ENCODE measurements around the gene SULT4A1.

SULT4A1 gene

GRCh38 chr22:43823911-43824665 lies 38.2 kb downstream of the SULT4A1 start:
- TF ChIP-seq SIN3A (IDR thresholded peaks at IDR 0.05; ENCODE audit: borderline replicate concordance, insufficient read depth, low read length) (no peak), TAF1 (IDR thresholded peaks at IDR 0.05; ENCODE audit: borderline replicate concordance, insufficient read depth, low read length) (no peak), POLR2AphosphoS5 (IDR thresholded peaks at IDR 0.05; ENCODE audit: low read depth, low read length) (no peak), FOXP2 (optimal IDR thresholded peaks at IDR 0.05; ENCODE audit: borderline replicate concordance, extremely low read depth, extremely low read length, insufficient read depth) (no peak)
- TF ChIP-seq, protein P1, sequence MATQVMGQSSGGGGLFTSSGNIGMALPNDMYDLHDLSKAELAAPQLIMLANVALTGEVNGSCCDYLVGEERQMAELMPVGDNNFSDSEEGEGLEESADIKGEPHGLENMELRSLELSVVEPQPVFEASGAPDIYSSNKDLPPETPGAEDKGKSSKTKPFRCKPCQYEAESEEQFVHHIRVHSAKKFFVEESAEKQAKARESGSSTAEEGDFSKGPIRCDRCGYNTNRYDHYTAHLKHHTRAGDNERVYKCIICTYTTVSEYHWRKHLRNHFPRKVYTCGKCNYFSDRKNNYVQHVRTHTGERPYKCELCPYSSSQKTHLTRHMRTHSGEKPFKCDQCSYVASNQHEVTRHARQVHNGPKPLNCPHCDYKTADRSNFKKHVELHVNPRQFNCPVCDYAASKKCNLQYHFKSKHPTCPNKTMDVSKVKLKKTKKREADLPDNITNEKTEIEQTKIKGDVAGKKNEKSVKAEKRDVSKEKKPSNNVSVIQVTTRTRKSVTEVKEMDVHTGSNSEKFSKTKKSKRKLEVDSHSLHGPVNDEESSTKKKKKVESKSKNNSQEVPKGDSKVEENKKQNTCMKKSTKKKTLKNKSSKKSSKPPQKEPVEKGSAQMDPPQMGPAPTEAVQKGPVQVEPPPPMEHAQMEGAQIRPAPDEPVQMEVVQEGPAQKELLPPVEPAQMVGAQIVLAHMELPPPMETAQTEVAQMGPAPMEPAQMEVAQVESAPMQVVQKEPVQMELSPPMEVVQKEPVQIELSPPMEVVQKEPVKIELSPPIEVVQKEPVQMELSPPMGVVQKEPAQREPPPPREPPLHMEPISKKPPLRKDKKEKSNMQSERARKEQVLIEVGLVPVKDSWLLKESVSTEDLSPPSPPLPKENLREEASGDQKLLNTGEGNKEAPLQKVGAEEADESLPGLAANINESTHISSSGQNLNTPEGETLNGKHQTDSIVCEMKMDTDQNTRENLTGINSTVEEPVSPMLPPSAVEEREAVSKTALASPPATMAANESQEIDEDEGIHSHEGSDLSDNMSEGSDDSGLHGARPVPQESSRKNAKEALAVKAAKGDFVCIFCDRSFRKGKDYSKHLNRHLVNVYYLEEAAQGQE (IDR thresholded peaks at IDR 0.05; ENCODE audit: insufficient read depth in 1 of 2, low read depth in 2 of 2, low read length in 2 of 2) = no peak

- TF ChIP-seq, protein P1 (IDR thresholded peaks at IDR 0.05; ENCODE audit: insufficient read depth in 1 of 2, low read depth in 2 of 2, low read length in 2 of 2) = no peak
- no peak for TF ChIP-seq TAF1 (IDR thresholded peaks at IDR 0.05; ENCODE audit: borderline replicate concordance, insufficient read depth, low read length)
- no peak for TF ChIP-seq POLR2AphosphoS5 (IDR thresholded peaks at IDR 0.05; ENCODE audit: low read depth, low read length)
- no peak for TF ChIP-seq SIN3A (IDR thresholded peaks at IDR 0.05; ENCODE audit: borderline replicate concordance, insufficient read depth, low read length)
- no peak for TF ChIP-seq FOXP2 (optimal IDR thresholded peaks at IDR 0.05; ENCODE audit: borderline replicate concordance, extremely low read depth, extremely low read length, insufficient read depth)
Measured at GRCh38 chr22:43823353-43823908, 38.9 kb downstream of the SULT4A1 start.

GRCh38 chr22:43821606-43822425 lies 40.5 kb downstream of the SULT4A1 start:
- TF ChIP-seq TAF1 (IDR thresholded peaks at IDR 0.05; ENCODE audit: borderline replicate concordance, insufficient read depth, low read length) (no peak), POLR2AphosphoS5 (IDR thresholded peaks at IDR 0.05; ENCODE audit: low read depth, low read length) (no peak), FOXP2 (optimal IDR thresholded peaks at IDR 0.05; ENCODE audit: borderline replicate concordance, extremely low read depth, extremely low read length, insufficient read depth) (no peak), SIN3A (IDR thresholded peaks at IDR 0.05; ENCODE audit: borderline replicate concordance, insufficient read depth, low read length) (no peak)
- TF ChIP-seq, protein P1 (IDR thresholded peaks at IDR 0.05; ENCODE audit: insufficient read depth in 1 of 2, low read depth in 2 of 2, low read length in 2 of 2) = no peak

- TF ChIP-seq, protein P1 (IDR thresholded peaks at IDR 0.05; ENCODE audit: insufficient read depth in 1 of 2, low read depth in 2 of 2, low read length in 2 of 2) = no peak
- no peak for TF ChIP-seq SIN3A (IDR thresholded peaks at IDR 0.05; ENCODE audit: borderline replicate concordance, insufficient read depth, low read length)
- TF ChIP-seq TAF1 (IDR thresholded peaks at IDR 0.05; ENCODE audit: borderline replicate concordance, insufficient read depth, low read length) = no peak
- TF ChIP-seq POLR2AphosphoS5 (IDR thresholded peaks at IDR 0.05; ENCODE audit: low read depth, low read length) = no peak
- TF ChIP-seq FOXP2 (optimal IDR thresholded peaks at IDR 0.05; ENCODE audit: borderline replicate concordance, extremely low read depth, extremely low read length, insufficient read depth) = no peak
Measured at GRCh38 chr22:43820651-43821305, 41.5 kb downstream of the SULT4A1 start.

All from PFSK-1 (cell line).